ENCODE results near the gene CLEC18A.
"Not testable (repeated sequence)": the region's sequence is repeated elsewhere in the genome, so short reads cannot be mapped to it uniquely, and the experiment has no call there.

The CLEC18A gene

DNA sequence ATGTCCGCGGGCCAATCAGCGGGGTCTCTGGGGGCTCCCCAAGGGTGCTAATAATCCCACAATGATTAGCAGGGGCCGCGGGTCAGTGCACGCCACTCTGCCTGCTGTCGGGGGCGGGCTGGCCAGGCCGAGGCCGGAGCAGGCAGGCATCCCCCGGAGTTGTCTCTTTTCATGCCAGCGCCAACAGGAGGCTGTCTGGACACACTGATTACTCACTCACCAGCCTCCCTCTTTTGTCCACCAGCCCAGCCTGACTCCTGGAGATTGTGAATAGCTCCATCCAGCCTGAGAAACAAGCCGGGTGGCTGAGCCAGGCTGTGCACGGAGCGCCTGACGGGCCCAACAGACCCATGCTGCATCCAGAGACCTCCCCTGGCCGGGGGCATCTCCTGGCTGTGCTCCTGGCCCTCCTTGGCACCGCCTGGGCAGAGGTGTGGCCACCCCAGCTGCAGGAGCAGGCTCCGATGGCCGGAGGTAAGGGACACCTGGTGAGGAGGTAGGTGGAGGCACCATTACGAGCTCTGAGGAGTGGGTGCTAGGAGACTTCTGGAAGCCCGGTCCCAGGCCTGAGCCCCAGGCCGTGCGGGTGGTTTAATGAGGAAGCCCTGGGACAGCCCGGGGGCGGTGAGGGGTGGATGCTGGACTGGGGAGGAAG, at the start of gene CLEC18A:
Gene CLEC18A, plus strand, starts transcription at position 318 of the 655 bp plus-strand sequence. Its CDS starts 33 bp downstream, at position 351.
- in situ Hi-C loops (cut with MboI; ENCODE audit: low sequenced_read_pairs, unreplicated experiment); DNase-seq (ENCODE audit: low spot score): not testable (repeated sequence)

DNA sequence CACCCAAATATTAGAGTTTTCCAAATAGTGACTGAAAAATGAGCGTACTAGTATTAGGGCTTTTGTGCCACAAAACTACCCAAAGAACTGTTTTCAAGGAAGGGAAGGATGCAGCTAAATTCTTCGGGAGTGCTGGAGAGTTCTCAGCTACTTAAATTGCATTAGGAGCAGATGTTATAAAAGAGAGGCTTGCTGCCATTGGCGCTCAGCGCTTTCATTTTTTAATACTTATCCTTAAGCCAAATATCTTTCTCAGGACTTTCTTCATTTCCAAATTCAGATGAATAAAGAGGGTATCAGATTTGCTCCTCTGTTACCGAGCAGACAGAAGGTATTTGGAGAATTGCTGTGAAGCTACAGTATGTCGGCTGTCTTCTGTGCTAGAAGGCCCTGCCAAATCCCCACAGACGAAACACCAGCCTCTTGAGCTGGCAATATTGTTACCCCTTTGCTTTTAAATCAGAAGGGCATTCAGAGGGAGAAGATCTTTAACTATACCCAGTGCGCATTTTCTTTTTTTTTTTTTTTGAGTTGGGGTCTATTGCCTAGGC, 47.2 kb upstream of the CLEC18A start:
- TF ChIP-seq, protein P1, sequence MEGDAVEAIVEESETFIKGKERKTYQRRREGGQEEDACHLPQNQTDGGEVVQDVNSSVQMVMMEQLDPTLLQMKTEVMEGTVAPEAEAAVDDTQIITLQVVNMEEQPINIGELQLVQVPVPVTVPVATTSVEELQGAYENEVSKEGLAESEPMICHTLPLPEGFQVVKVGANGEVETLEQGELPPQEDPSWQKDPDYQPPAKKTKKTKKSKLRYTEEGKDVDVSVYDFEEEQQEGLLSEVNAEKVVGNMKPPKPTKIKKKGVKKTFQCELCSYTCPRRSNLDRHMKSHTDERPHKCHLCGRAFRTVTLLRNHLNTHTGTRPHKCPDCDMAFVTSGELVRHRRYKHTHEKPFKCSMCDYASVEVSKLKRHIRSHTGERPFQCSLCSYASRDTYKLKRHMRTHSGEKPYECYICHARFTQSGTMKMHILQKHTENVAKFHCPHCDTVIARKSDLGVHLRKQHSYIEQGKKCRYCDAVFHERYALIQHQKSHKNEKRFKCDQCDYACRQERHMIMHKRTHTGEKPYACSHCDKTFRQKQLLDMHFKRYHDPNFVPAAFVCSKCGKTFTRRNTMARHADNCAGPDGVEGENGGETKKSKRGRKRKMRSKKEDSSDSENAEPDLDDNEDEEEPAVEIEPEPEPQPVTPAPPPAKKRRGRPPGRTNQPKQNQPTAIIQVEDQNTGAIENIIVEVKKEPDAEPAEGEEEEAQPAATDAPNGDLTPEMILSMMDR (IDR thresholded peaks at IDR 0.05; ENCODE audit: borderline replicate concordance, control extremely low read depth, extremely low read depth, insufficient read depth, missing control alignments), result no peak
- in situ Hi-C loops (cut with MboI; ENCODE audit: low sequenced_read_pairs, unreplicated experiment), result no loop called here
- no peak for DNase-seq (ENCODE audit: low spot score)

DNA sequence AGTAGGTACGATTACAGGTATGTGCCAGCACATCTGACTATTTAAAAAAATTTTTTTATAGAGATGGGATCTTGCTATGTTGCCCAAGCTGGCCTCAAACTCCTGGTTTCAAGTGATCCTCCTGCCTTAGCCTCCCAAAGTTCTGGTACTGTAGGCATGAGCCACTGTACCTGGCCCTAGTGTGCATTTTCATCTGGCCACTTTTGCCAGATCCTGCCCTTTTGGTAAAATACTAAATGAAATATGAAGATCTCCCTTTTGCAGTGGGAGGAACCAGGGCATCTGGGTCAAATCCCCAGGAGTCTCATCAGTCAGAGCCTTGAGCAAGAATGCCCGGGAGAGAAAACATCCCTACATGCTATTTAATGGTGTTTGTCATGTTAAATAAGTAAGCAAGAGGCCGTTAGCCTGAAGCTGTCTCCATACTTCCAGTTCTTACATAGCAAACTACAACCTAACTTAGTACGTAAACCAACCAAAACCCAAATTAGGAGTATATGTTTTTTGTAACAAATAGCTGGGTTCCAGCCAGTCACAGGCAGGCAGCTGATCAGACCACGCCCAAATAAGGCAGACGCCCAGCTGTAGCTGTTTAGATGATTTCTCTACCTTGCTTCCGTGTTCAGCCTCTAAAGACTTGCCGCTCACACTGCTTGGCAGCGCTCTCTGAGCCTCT, 46.5 kb upstream of the CLEC18A start:
- no peak for DNase-seq (ENCODE audit: low spot score)
- in situ Hi-C loops (cut with MboI; ENCODE audit: low sequenced_read_pairs, unreplicated experiment), result no loop called here
- TF ChIP-seq, protein P1 (IDR thresholded peaks at IDR 0.05; ENCODE audit: borderline replicate concordance, control extremely low read depth, extremely low read depth, insufficient read depth, missing control alignments), result no peak

DNA sequence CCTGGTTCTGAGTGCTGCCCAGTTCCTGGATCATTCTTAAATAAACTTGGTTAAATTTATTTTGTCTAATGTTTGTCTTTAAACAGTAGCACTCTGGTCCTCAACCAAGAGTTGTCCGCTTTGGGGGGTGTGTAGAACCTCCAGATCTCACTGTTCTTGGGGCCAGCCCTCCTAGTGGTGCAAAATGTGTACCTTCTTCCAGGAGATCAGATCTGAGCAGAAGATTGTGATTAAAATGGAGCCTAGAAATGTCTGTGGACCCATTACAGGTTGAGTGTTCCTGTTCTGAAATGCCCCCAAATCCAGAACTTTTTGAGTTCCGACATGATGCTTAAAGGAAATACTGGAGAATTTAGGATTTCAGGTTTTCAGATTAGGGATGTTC, 46.0 kb upstream of the CLEC18A start:
- in situ Hi-C loops (cut with MboI; ENCODE audit: low sequenced_read_pairs, unreplicated experiment), result no loop called here
- TF ChIP-seq, protein P1 (IDR thresholded peaks at IDR 0.05; ENCODE audit: borderline replicate concordance, control extremely low read depth, extremely low read depth, insufficient read depth, missing control alignments), result no peak
- DNase-seq (ENCODE audit: low spot score), result no peak

DNA sequence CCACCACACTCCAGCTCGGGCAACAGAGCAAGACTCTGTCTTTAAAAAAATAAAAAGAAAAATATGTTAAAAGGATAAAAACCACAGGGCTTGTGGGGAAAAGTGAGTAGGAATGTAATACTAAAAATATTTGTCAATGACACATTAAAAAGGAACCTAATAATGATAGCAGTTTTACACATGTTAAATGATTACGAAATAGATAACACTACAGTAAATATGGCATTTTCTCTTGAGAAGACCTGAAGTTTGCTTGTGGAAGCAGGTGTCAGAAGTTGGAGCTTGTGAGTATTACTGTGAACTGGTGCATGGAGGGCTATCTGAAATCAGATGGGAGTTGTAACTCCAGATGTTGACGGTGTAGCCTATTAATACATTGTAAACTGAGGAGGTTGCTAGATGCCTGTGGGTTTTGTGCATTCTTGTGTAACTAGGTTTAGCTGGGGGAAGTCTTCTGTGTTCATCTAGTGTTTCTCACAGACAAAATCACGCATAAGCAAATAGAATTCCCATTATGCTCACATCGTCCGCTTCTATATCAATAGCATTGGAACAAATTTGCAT, 44.2 kb upstream of the CLEC18A start:
- DNase-seq (ENCODE audit: low spot score), result no peak
- TF ChIP-seq, protein P1 (IDR thresholded peaks at IDR 0.05; ENCODE audit: borderline replicate concordance, control extremely low read depth, extremely low read depth, insufficient read depth, missing control alignments), result no peak
- in situ Hi-C loops (cut with MboI; ENCODE audit: low sequenced_read_pairs, unreplicated experiment), result no loop called here

DNA sequence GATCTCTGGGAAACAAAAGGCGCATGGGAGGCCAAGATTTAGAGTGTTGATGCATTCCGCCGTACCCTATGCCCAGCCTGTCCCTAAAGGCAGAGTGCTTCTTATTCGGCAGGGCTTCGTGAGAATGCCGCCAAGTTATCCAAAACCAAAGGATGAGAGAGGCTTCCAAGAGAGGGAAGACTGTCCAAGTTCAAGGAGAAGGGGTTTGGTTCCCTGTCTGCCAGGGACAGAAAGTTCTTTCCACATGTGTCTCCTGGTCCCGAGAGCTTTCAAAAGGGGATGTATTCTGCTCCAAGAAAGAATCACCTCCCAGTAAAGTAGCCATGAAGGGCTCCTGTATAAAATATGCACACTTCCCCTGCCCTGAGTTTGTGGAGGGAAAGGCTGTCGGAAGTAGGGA, 42.1 kb upstream of the CLEC18A start:
- no peak for DNase-seq (ENCODE audit: low spot score)
- in situ Hi-C loops (cut with MboI; ENCODE audit: low sequenced_read_pairs, unreplicated experiment), result no loop called here
- TF ChIP-seq, protein P1 (IDR thresholded peaks at IDR 0.05; ENCODE audit: borderline replicate concordance, control extremely low read depth, extremely low read depth, insufficient read depth, missing control alignments), result no peak

DNA sequence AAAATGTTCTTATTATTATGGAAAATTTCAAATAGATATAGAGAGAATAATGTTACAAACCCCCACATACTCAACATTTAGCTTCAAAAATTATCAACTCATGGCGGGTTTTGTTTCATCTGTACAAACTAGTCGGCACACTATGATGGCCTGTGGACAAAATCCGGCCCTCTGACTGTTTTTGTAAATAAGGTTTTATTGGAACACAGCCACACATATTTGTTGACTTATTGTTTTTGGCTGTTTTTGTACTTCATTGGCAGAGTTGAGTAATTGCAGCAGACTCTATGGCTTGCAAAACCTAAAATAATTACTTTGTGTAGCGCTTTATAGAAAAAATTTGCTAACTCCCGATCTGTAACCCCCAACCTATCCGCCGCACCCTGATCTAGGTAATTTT, 41.4 kb upstream of the CLEC18A start:
- no peak for DNase-seq (ENCODE audit: low spot score)

More for the DNA sequence above, 41.4 kb upstream of the CLEC18A start:
- TF ChIP-seq, protein P1 (IDR thresholded peaks at IDR 0.05; ENCODE audit: borderline replicate concordance, control extremely low read depth, extremely low read depth, insufficient read depth, missing control alignments), result no peak
- in situ Hi-C loops (cut with MboI; ENCODE audit: low sequenced_read_pairs, unreplicated experiment), result no loop called here
